SH-SY5Y (cell line): ENCODE measurements around the gene MARCHF4.

Experiments
- GATA2 ChIP-seq: IDR thresholded peaks from 2 replicates; pipeline ENCODE4 v1.6.1; 2011; ENCODE audit warnings: mild to moderate bottlenecking, low read depth, low read length
- GATA3 ChIP-seq: IDR thresholded peaks from 2 replicates; pipeline ENCODE4 v1.6.1; 2011; ENCODE audit warnings: low read depth, mild to moderate bottlenecking, low read length, moderate library complexity

DNA sequence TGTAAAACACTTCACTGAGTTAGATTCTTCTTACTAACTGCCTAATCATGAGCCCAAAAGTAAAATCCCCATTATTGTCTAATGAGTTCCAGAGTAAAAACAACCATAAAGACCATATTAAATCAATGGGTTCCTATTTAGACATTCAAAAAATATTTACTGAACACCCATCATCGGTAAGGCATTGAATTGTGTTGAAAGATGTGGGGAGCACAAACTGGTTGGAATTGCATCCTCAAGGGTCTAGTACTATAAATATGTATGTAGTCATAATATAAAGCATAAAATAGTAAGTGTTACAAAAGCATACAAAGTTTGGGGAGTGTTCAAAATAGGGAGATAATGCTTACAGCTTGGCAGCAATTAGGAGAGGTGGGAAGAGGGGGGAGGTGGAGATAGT is 3.0 kb upstream of the MARCHF4 start:
- TF ChIP-seq GATA2 (no peak), GATA3 (no peak)
